ENCODE measurements around the gene CES3. TPM values are rescaled to one million over a fixed set of nuclear protein-coding genes. Genes with fewer than 3 reads are reported as not detected.

Gene CES3
- total RNA-seq, 1 experiment from 2014 or later: 0.95 TPM

GRCh38 chr16:66960270-66960669 is 796 bp upstream of the CES3 start:
- Mint-ChIP-seq H3K27me3 (ENCODE audit: insufficient read depth, unreplicated experiment) (peaks cover 7% of the 10 kb centered on the region), H3K36me3 (ENCODE audit: insufficient read depth, unreplicated experiment) (peaks cover 6% of the 10 kb centered on the region), H3K4me3 (ENCODE audit: unreplicated experiment) (no peak overlapping the region), H3K4me1 (ENCODE audit: low read depth, unreplicated experiment) (peaks cover 4% of the 10 kb centered on the region), H3K9me3 (ENCODE audit: unreplicated experiment) (no peaks in the 10 kb centered on the region), H3K27ac (ENCODE audit: unreplicated experiment) (no peak overlapping the region)
- ChIA-PET POLR2A (interaction anchor here (0.5 kb wide), 1 partner anchor 287 kb away, joined by 3 read pairs; no protein-coding TSS in a partner anchor), CTCF (interaction anchor here (0.6 to 1.6 kb wide), 5 partner anchors 10 to 195 kb away, joined by 3 to 8 read pairs (median 3); partner anchors contain the start of genes B3GNT9 and CDH16)
- no TSS peak for BruUV-seq (replicated peaks)
- Histone ChIP-seq H3K9me3 (no peaks in the 10 kb centered on the region), H3K4me1 (no peaks in the 10 kb centered on the region), H3K4me3 (ENCODE audit: low read depth, low read length) (no peak overlapping the region), H3K27me3 (replicated peaks; ENCODE audit: control insufficient read depth, insufficient read depth, low read length) (no peaks in the 10 kb centered on the region), H3K36me3 (ENCODE audit: control insufficient read depth, insufficient read depth, low read length) (no peaks in the 10 kb centered on the region)
- intact Hi-C loops (cut with micrococcal nuclease; ENCODE audit: unreplicated experiment): no loop called here
- TF ChIP-seq, protein P1, sequence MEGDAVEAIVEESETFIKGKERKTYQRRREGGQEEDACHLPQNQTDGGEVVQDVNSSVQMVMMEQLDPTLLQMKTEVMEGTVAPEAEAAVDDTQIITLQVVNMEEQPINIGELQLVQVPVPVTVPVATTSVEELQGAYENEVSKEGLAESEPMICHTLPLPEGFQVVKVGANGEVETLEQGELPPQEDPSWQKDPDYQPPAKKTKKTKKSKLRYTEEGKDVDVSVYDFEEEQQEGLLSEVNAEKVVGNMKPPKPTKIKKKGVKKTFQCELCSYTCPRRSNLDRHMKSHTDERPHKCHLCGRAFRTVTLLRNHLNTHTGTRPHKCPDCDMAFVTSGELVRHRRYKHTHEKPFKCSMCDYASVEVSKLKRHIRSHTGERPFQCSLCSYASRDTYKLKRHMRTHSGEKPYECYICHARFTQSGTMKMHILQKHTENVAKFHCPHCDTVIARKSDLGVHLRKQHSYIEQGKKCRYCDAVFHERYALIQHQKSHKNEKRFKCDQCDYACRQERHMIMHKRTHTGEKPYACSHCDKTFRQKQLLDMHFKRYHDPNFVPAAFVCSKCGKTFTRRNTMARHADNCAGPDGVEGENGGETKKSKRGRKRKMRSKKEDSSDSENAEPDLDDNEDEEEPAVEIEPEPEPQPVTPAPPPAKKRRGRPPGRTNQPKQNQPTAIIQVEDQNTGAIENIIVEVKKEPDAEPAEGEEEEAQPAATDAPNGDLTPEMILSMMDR (IDR thresholded peaks at IDR 0.05; ENCODE audit: insufficient read depth in 1 of 2, low read depth in 1 of 2, low read length in 1 of 2, severe bottlenecking in 1 of 2, unreplicated experiment in 1 of 2): no peak
- DNase-seq: no peak

GRCh38 chr16:66961914-66962313 is 848 bp downstream of the CES3 start:
- H3K4me1 ChIP-seq: no peaks in the 10 kb centered on the region
- Mint-ChIP-seq H3K27ac (ENCODE audit: unreplicated experiment) (no peak overlapping the region), H3K4me1 (ENCODE audit: low read depth, unreplicated experiment) (no peaks in the 10 kb centered on the region), H3K4me3 (ENCODE audit: unreplicated experiment) (no peak overlapping the region), H3K9me3 (ENCODE audit: unreplicated experiment) (no peaks in the 10 kb centered on the region), H3K27me3 (ENCODE audit: insufficient read depth, unreplicated experiment) (peaks cover 7% of the 10 kb centered on the region), H3K36me3 (ENCODE audit: insufficient read depth, unreplicated experiment) (peaks cover 6% of the 10 kb centered on the region)
- ChIA-PET CTCF (no interaction called here), POLR2A (no interaction called here)
- H3K9me3 ChIP-seq: no peaks in the 10 kb centered on the region
- BruUV-seq (replicated peaks): no TSS peak
- H3K4me3 ChIP-seq (ENCODE audit: low read depth, low read length): no peak overlapping the region
- TF ChIP-seq, protein P1 (IDR thresholded peaks at IDR 0.05; ENCODE audit: insufficient read depth in 1 of 2, low read depth in 1 of 2, low read length in 1 of 2, severe bottlenecking in 1 of 2, unreplicated experiment in 1 of 2): no peak
- no peaks in the 10 kb centered on the region for H3K36me3 ChIP-seq (ENCODE audit: control insufficient read depth, insufficient read depth, low read length)
- intact Hi-C loops (cut with micrococcal nuclease; ENCODE audit: unreplicated experiment): no loop called here
- DNase-seq: no peak
- H3K27me3 ChIP-seq (replicated peaks; ENCODE audit: control insufficient read depth, insufficient read depth, low read length): no peaks in the 10 kb centered on the region

GRCh38 chr16:66964049-66964448 is 3.0 kb downstream of the CES3 start:
- Histone ChIP-seq H3K4me3 (ENCODE audit: low read depth, low read length) (no peak overlapping the region), H3K27me3 (replicated peaks; ENCODE audit: control insufficient read depth, insufficient read depth, low read length) (no peaks in the 10 kb centered on the region), H3K4me1 (no peaks in the 10 kb centered on the region), H3K36me3 (ENCODE audit: control insufficient read depth, insufficient read depth, low read length) (no peaks in the 10 kb centered on the region), H3K9me3 (no peaks in the 10 kb centered on the region)
- Mint-ChIP-seq H3K4me1 (ENCODE audit: low read depth, unreplicated experiment) (no peaks in the 10 kb centered on the region), H3K4me3 (ENCODE audit: unreplicated experiment) (no peak overlapping the region), H3K36me3 (ENCODE audit: insufficient read depth, unreplicated experiment) (peaks cover 6% of the 10 kb centered on the region), H3K9me3 (ENCODE audit: unreplicated experiment) (no peaks in the 10 kb centered on the region), H3K27ac (ENCODE audit: unreplicated experiment) (no peak overlapping the region), H3K27me3 (ENCODE audit: insufficient read depth, unreplicated experiment) (peaks cover 7% of the 10 kb centered on the region)
- POLR2A ChIA-PET: no interaction called here
- no TSS peak for BruUV-seq (replicated peaks)
- DNase-seq: no peak
- CTCF ChIA-PET: interaction anchor here (0.9 to 1.2 kb wide), 3 partner anchors 43 to 54 kb away, joined by 3 to 5 read pairs (median 4); no protein-coding TSS in a partner anchor
- intact Hi-C loops (cut with micrococcal nuclease; ENCODE audit: unreplicated experiment): no loop called here
- TF ChIP-seq, protein P1 (IDR thresholded peaks at IDR 0.05; ENCODE audit: insufficient read depth in 1 of 2, low read depth in 1 of 2, low read length in 1 of 2, severe bottlenecking in 1 of 2, unreplicated experiment in 1 of 2): no peak
